Ascending aorta (tissue), 2 donors: Measurements from ENCODE around the gene STEAP4. TPM values are rescaled to one million over a fixed set of nuclear protein-coding genes. Genes with fewer than 3 reads are reported as not detected.

Experiments used
- DNase-seq, 2 donors: peaks; one replicate each; pipeline ENCODE4 v3.0.0-alpha.2; 2019; ENCODE audit warnings: low spot score in 2 of 2
- H3K27ac ChIP-seq, 2 donors: fragments of 200-600 bp; sonication (generic); one replicate each; pipeline ENCODE4 v1.5.1; 2016 to 2017; ENCODE audit warnings: mild to moderate bottlenecking in 1 of 2
- H3K27me3 ChIP-seq: fragments of 200-600 bp; sonication (generic); one replicate; pipeline ENCODE4 v1.5.1; 2017
- H3K36me3 ChIP-seq, 2 donors: fragments of 200-600 bp; sonication (generic); one replicate each; pipeline ENCODE4 v1.5.1; 2016
- H3K4me1 ChIP-seq, 2 donors: fragments of 200-600 bp; sonication (generic); one replicate each; pipeline ENCODE4 v1.5.1; 2016 to 2017; ENCODE audit warnings: mild to moderate bottlenecking in 1 of 2
- H3K4me3 ChIP-seq, 2 donors: fragments of 200-600 bp; sonication (generic); one replicate each; pipeline ENCODE4 v1.5.1; 2016 to 2017; ENCODE audit warnings: mild to moderate bottlenecking in 1 of 2
- H3K9me3 ChIP-seq, 2 donors: fragments of 200-600 bp; sonication (generic); one replicate each; pipeline ENCODE4 v1.5.1; 2016
- CTCF ChIP-seq, 3 experiments: fragments of 200-600 bp in 2 of 3; fragments of 450-650 bp in 1 of 3; sonication (generic) in 2 of 3; IDR thresholded peaks; one replicate each; pipeline ENCODE4 v1.5.1; 2016 to 2019; ENCODE audit warnings: antibody characterized with exemption in 3 of 3, mild to moderate bottlenecking in 1 of 3, moderate library complexity in 1 of 3
- intact Hi-C: fragments of 100-400 bp; cut with DNase I; formaldehyde crosslinking; loops from one replicate; pipeline ENCODE4 v1.15.1; 2023
- total RNA-seq: library from RNA; depleted of rRNA; stranded (reverse); fragments of >200 nt; gene quantifications from one replicate; pipeline ENCODE4 v1.1.0, GENCODE V29; 2016

The STEAP4 gene
- total RNA-seq, 1 donor from 2014 or later: 211 TPM

DNA sequence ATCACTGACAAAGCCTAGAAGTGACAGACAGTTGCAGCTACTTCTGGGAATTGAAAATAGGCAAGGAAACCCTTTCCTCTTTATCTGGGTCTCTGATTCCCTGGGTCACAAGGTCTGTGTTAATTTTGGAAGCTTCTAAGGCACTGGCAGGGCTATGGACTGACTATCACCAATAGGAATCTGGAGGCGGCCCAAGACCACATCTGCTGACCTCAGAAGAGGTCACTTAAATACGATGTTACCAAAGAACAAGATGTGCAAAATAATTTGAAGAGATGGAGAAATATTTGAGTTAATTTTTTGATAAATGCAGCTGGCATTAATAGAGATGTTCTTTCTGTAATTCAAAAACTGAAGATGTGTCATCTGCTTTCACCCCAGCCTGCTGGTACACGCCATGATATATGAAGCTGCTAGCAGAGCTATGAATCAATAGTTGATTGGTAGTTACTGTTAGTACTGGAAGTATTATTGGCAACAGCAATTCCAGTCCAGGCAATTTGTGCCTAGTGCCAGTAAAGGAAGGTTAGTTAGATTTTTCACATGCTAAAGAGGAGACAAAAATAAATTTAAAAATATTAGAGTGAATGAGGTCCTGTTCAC, 5.5 kb upstream of the STEAP4 start:
- no peaks in the 10 kb centered on the region for H3K9me3 ChIP-seq
- H3K27ac ChIP-seq: no peak overlapping the region
- TF ChIP-seq CTCF (IDR thresholded peaks at IDR 0.05): no peak
- intact Hi-C loops: no loop called here
- no peaks in the 10 kb centered on the region for H3K4me1 ChIP-seq
- H3K36me3 ChIP-seq: no peaks in the 10 kb centered on the region
- peak in 1 of 2 donors; percentile 79 for DNase-seq
- H3K27me3 ChIP-seq: no peaks in the 10 kb centered on the region
- no peak overlapping the region for H3K4me3 ChIP-seq

- DNase-seq: no peak
- H3K27ac ChIP-seq: no peak overlapping the region
- intact Hi-C loops: no loop called here
- no peaks in the 10 kb centered on the region for H3K36me3 ChIP-seq
- no peaks in the 10 kb centered on the region for H3K4me1 ChIP-seq
- no peak for TF ChIP-seq CTCF (IDR thresholded peaks at IDR 0.05)
- H3K27me3 ChIP-seq: no peaks in the 10 kb centered on the region
- H3K4me3 ChIP-seq: no peak overlapping the region
- no peaks in the 10 kb centered on the region for H3K9me3 ChIP-seq
Observed at GRCh38 chr7:88311675-88312036, 5.0 kb upstream of the STEAP4 start.

GRCh38 chr7:88310956-88311674, 4.4 kb upstream of the STEAP4 start:
- H3K4me3 ChIP-seq: no peak overlapping the region
- no peak overlapping the region for H3K27ac ChIP-seq
- H3K9me3 ChIP-seq: no peaks in the 10 kb centered on the region
- H3K27me3 ChIP-seq: no peaks in the 10 kb centered on the region
- no peak for DNase-seq
- no peaks in the 10 kb centered on the region for H3K36me3 ChIP-seq
- intact Hi-C loops: no loop called here
- no peak for TF ChIP-seq CTCF (IDR thresholded peaks at IDR 0.05)
- H3K4me1 ChIP-seq: no peaks in the 10 kb centered on the region

DNA sequence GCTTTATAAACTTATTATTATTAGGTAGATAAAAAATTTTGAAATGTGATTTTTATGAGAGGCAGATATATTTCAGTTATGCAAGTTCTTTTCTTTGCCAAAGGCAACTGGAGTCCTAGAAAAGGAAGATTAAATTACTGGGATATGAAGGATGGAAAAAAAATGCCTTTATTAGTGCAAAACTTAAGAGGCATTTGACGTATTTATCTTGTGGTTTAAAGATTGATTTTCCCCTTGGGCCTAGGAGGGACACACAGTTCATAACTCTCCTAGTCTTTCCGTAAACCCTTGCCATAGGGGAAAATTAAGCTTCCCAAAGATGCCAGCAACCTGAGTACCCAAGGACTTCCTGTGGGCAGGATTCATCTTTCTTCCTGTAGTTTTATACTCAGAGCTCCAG, 3.1 kb upstream of the STEAP4 start:
- DNase-seq: no peak
- Histone ChIP-seq H3K36me3 (no peaks in the 10 kb centered on the region), H3K27ac (no peak overlapping the region), H3K27me3 (no peaks in the 10 kb centered on the region), H3K9me3 (no peaks in the 10 kb centered on the region), H3K4me1 (no peaks in the 10 kb centered on the region), H3K4me3 (no peak overlapping the region)
- intact Hi-C loops: no loop called here
- no peak for TF ChIP-seq CTCF (IDR thresholded peaks at IDR 0.05)

DNA sequence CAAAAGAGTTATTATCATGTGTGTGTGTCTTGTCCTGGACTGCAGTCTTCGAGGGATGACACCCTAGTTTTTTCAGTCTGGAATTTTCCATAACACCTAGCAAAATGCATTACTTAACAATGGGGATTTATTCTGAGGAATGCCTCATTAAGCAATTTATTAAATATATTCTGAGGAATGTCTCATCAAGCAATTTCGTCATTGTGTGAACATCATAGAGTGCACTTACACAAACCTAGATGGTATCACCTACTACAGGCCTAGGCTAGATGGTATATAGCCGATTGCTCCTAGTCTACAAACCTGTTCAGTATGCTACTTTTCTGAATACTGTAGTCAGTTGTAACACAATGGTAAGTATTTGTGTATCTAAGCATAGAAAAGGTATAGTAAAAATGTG, 1.1 kb upstream of the STEAP4 start:
- no peak overlapping the region for H3K27ac ChIP-seq
- no peaks in the 10 kb centered on the region for H3K36me3 ChIP-seq

More for the DNA sequence above, 1.1 kb upstream of the STEAP4 start:
- Histone ChIP-seq H3K9me3 (no peaks in the 10 kb centered on the region), H3K4me1 (no peaks in the 10 kb centered on the region), H3K27me3 (no peaks in the 10 kb centered on the region), H3K4me3 (no peak overlapping the region)
- no peak for DNase-seq
- no peak for TF ChIP-seq CTCF (IDR thresholded peaks at IDR 0.05)
- intact Hi-C loops: no loop called here
